MM.1S (cell line): Measurements from ENCODE around the gene TCF7L2.

Experiments used
- EZH2 ChIP-seq: fragments of 300-600 bp; sonication (generic); optimal IDR thresholded peaks from 2 replicates; pipeline ENCODE3; 2017; ENCODE audit warnings: low read depth, mild to moderate bottlenecking, antibody characterized with exemption, low read length, mixed read lengths
- EZH2phosphoT487 ChIP-seq: fragments of 300-600 bp; sonication (generic); IDR thresholded peaks from 2 replicates; pipeline ENCODE4 v1.6.1; 2018; ENCODE audit warnings: antibody characterized with exemption, low read length
- TF ChIP-seq, protein P1 (sequence below): fragments of 300-600 bp; sonication (generic); IDR thresholded peaks from 2 replicates; pipeline ENCODE4 v1.5.1; 2016; ENCODE audit warnings: antibody characterized with exemption, low read length, mixed read lengths

DNA sequence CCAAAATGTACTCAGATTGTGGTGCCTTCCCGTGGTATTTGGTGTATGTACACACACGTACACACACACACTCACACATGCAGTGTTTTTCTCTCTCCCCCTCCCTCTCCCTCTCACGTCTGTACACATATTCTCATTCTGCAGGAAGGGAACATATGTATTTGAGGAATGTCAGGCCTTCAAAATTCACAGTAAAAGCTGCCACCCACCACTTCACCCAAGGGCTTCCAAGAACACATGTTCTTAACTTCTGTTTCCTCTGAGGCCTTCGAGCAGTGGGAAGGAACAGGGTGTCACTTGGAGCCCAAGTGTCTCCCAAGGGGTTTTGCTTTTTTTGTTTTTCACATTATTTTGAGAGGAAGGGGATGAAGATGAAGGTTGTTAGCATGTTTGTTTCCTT lies 198.9 kb downstream of the TCF7L2 start:
- TF ChIP-seq, protein P1, sequence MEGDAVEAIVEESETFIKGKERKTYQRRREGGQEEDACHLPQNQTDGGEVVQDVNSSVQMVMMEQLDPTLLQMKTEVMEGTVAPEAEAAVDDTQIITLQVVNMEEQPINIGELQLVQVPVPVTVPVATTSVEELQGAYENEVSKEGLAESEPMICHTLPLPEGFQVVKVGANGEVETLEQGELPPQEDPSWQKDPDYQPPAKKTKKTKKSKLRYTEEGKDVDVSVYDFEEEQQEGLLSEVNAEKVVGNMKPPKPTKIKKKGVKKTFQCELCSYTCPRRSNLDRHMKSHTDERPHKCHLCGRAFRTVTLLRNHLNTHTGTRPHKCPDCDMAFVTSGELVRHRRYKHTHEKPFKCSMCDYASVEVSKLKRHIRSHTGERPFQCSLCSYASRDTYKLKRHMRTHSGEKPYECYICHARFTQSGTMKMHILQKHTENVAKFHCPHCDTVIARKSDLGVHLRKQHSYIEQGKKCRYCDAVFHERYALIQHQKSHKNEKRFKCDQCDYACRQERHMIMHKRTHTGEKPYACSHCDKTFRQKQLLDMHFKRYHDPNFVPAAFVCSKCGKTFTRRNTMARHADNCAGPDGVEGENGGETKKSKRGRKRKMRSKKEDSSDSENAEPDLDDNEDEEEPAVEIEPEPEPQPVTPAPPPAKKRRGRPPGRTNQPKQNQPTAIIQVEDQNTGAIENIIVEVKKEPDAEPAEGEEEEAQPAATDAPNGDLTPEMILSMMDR, result no peak
- TF ChIP-seq EZH2 (no peak), EZH2phosphoT487 (no peak)
